Measurements from ENCODE around the gene CSH2.
"Not testable (repeated sequence)": the region's sequence is repeated elsewhere in the genome, so short reads cannot be mapped to it uniquely, and the experiment has no call there.

The CSH2 gene

GRCh38 chr17:63914471-63914870 is 41.0 kb upstream of the CSH2 start:
- H3K27me3 ChIP-seq (ENCODE audit: control insufficient read depth in 1 of 2, insufficient read depth in 2 of 2, low read length in 2 of 2), result peaks cover 0 to 5% of the 10 kb centered on the region in 2 donors
- H3K9me3 ChIP-seq (ENCODE audit: control insufficient read depth in 1 of 2, low read length in 2 of 2), result no peaks in the 10 kb centered on the region

GRCh38 chr17:63911657-63912100 is 38.2 kb upstream of the CSH2 start:
- H3K27me3 ChIP-seq (ENCODE audit: control insufficient read depth in 1 of 2, insufficient read depth in 2 of 2, low read length in 2 of 2), result peaks cover 0 to 3% of the 10 kb centered on the region in 2 donors
- H3K4me1 ChIP-seq (ENCODE audit: control insufficient read depth in 1 of 2, insufficient read depth in 2 of 2, low read length in 2 of 2), result no peaks in the 10 kb centered on the region
- H3K9ac ChIP-seq (ENCODE audit: low read depth in 1 of 2, low read length in 2 of 2), result no peak overlapping the region
- no peaks in the 10 kb centered on the region for H3K9me3 ChIP-seq (ENCODE audit: control insufficient read depth in 1 of 2, low read length in 2 of 2)
- no peak overlapping the region for H3K27ac ChIP-seq (ENCODE audit: low read depth, low read length)
- H3K4me3 ChIP-seq (ENCODE audit: low read depth in 1 of 2, low read length in 2 of 2), result no peak overlapping the region
- H3K36me3 ChIP-seq (ENCODE audit: control insufficient read depth in 1 of 2, insufficient read depth in 2 of 2, low read length in 2 of 2), result no peaks in the 10 kb centered on the region

More at GRCh38 chr17:63914471-63914870, 41.0 kb upstream of the CSH2 start:
- Histone ChIP-seq H3K4me1 (ENCODE audit: control insufficient read depth in 1 of 2, insufficient read depth in 2 of 2, low read length in 2 of 2) (no peaks in the 10 kb centered on the region), H3K36me3 (ENCODE audit: control insufficient read depth in 1 of 2, insufficient read depth in 2 of 2, low read length in 2 of 2) (no peaks in the 10 kb centered on the region), H3K27ac (ENCODE audit: low read depth, low read length) (no peak overlapping the region), H3K9ac (ENCODE audit: low read depth in 1 of 2, low read length in 2 of 2) (no peak overlapping the region), H3K4me3 (ENCODE audit: low read depth in 1 of 2, low read length in 2 of 2) (no peak overlapping the region)

GRCh38 chr17:63911041-63911635 is 37.7 kb upstream of the CSH2 start, which contains the start of gene CSHL1:
TSS of gene CSHL1 (minus strand) at chr17:63911258. CDS start at chr17:63911196, 62 bp downstream.
- Histone ChIP-seq H3K4me1 (ENCODE audit: control insufficient read depth in 1 of 2, insufficient read depth in 2 of 2, low read length in 2 of 2) (no peaks in the 10 kb centered on the region), H3K27me3 (ENCODE audit: control insufficient read depth in 1 of 2, insufficient read depth in 2 of 2, low read length in 2 of 2) (no peaks in the 10 kb centered on the region), H3K9me3 (ENCODE audit: control insufficient read depth in 1 of 2, low read length in 2 of 2) (no peaks in the 10 kb centered on the region)

GRCh38 chr17:63910096-63910495 is 36.6 kb upstream of the CSH2 start:
- no peak overlapping the region for H3K27ac ChIP-seq (ENCODE audit: low read depth, low read length)
- H3K4me3 ChIP-seq (ENCODE audit: low read depth in 1 of 2, low read length in 2 of 2), result no peak overlapping the region
- no peak overlapping the region for H3K9ac ChIP-seq (ENCODE audit: low read depth in 1 of 2, low read length in 2 of 2)
- H3K4me1 ChIP-seq (ENCODE audit: control insufficient read depth in 1 of 2, insufficient read depth in 2 of 2, low read length in 2 of 2), result no peaks in the 10 kb centered on the region
- H3K9me3 ChIP-seq (ENCODE audit: control insufficient read depth in 1 of 2, low read length in 2 of 2), result no peaks in the 10 kb centered on the region
- no peaks in the 10 kb centered on the region for H3K36me3 ChIP-seq (ENCODE audit: control insufficient read depth in 1 of 2, insufficient read depth in 2 of 2, low read length in 2 of 2)
- H3K27me3 ChIP-seq (ENCODE audit: control insufficient read depth in 1 of 2, insufficient read depth in 2 of 2, low read length in 2 of 2), result no peaks in the 10 kb centered on the region

More at GRCh38 chr17:63911041-63911635, 37.7 kb upstream of the CSH2 start, which contains the start of gene CSHL1:
- Histone ChIP-seq H3K4me3 (ENCODE audit: low read depth in 1 of 2, low read length in 2 of 2) (no peak within 1 kb of the TSS), H3K9ac (ENCODE audit: low read depth in 1 of 2, low read length in 2 of 2) (no peak within 1 kb of the TSS), H3K36me3 (ENCODE audit: control insufficient read depth in 1 of 2, insufficient read depth in 2 of 2, low read length in 2 of 2) (no peaks in the 10 kb centered on the region), H3K27ac (ENCODE audit: low read depth, low read length) (no peak within 1 kb of the TSS)

GRCh38 chr17:63909586-63909985 is 36.1 kb upstream of the CSH2 start:
- H3K27me3 ChIP-seq (ENCODE audit: control insufficient read depth in 1 of 2, insufficient read depth in 2 of 2, low read length in 2 of 2); H3K9me3 ChIP-seq (ENCODE audit: control insufficient read depth in 1 of 2, low read length in 2 of 2): not testable (repeated sequence)

GRCh38 chr17:63907161-63907778 is 33.8 kb upstream of the CSH2 start:
- not testable (repeated sequence) for H3K9ac ChIP-seq (ENCODE audit: low read depth in 1 of 2, low read length in 2 of 2); H3K27ac ChIP-seq (ENCODE audit: low read depth, low read length); H3K36me3 ChIP-seq (ENCODE audit: control insufficient read depth in 1 of 2, insufficient read depth in 2 of 2, low read length in 2 of 2); H3K9me3 ChIP-seq (ENCODE audit: control insufficient read depth in 1 of 2, low read length in 2 of 2); H3K27me3 ChIP-seq (ENCODE audit: control insufficient read depth in 1 of 2, insufficient read depth in 2 of 2, low read length in 2 of 2); H3K4me1 ChIP-seq (ENCODE audit: control insufficient read depth in 1 of 2, insufficient read depth in 2 of 2, low read length in 2 of 2); H3K4me3 ChIP-seq (ENCODE audit: low read depth in 1 of 2, low read length in 2 of 2)

More at GRCh38 chr17:63909586-63909985, 36.1 kb upstream of the CSH2 start:
- H3K4me1 ChIP-seq (ENCODE audit: control insufficient read depth in 1 of 2, insufficient read depth in 2 of 2, low read length in 2 of 2); H3K4me3 ChIP-seq (ENCODE audit: low read depth in 1 of 2, low read length in 2 of 2); H3K27ac ChIP-seq (ENCODE audit: low read depth, low read length); H3K9ac ChIP-seq (ENCODE audit: low read depth in 1 of 2, low read length in 2 of 2); H3K36me3 ChIP-seq (ENCODE audit: control insufficient read depth in 1 of 2, insufficient read depth in 2 of 2, low read length in 2 of 2): not testable (repeated sequence)

- H3K4me1 ChIP-seq (ENCODE audit: control insufficient read depth in 1 of 2, insufficient read depth in 2 of 2, low read length in 2 of 2); H3K9me3 ChIP-seq (ENCODE audit: control insufficient read depth in 1 of 2, low read length in 2 of 2); H3K27ac ChIP-seq (ENCODE audit: low read depth, low read length); H3K27me3 ChIP-seq (ENCODE audit: control insufficient read depth in 1 of 2, insufficient read depth in 2 of 2, low read length in 2 of 2); H3K36me3 ChIP-seq (ENCODE audit: control insufficient read depth in 1 of 2, insufficient read depth in 2 of 2, low read length in 2 of 2); H3K9ac ChIP-seq (ENCODE audit: low read depth in 1 of 2, low read length in 2 of 2); H3K4me3 ChIP-seq (ENCODE audit: low read depth in 1 of 2, low read length in 2 of 2): not testable (repeated sequence)
Measured at GRCh38 chr17:63904796-63905195, 31.3 kb upstream of the CSH2 start.

- H3K27me3 ChIP-seq (ENCODE audit: control insufficient read depth in 1 of 2, insufficient read depth in 2 of 2, low read length in 2 of 2); H3K4me3 ChIP-seq (ENCODE audit: low read depth in 1 of 2, low read length in 2 of 2); H3K27ac ChIP-seq (ENCODE audit: low read depth, low read length); H3K4me1 ChIP-seq (ENCODE audit: control insufficient read depth in 1 of 2, insufficient read depth in 2 of 2, low read length in 2 of 2); H3K9me3 ChIP-seq (ENCODE audit: control insufficient read depth in 1 of 2, low read length in 2 of 2); H3K9ac ChIP-seq (ENCODE audit: low read depth in 1 of 2, low read length in 2 of 2); H3K36me3 ChIP-seq (ENCODE audit: control insufficient read depth in 1 of 2, insufficient read depth in 2 of 2, low read length in 2 of 2): not testable (repeated sequence)
Measured at GRCh38 chr17:63903787-63904201, 30.3 kb upstream of the CSH2 start.

- H3K9me3 ChIP-seq (ENCODE audit: control insufficient read depth in 1 of 2, low read length in 2 of 2); H3K27ac ChIP-seq (ENCODE audit: low read depth, low read length); H3K9ac ChIP-seq (ENCODE audit: low read depth in 1 of 2, low read length in 2 of 2); H3K27me3 ChIP-seq (ENCODE audit: control insufficient read depth in 1 of 2, insufficient read depth in 2 of 2, low read length in 2 of 2); H3K4me1 ChIP-seq (ENCODE audit: control insufficient read depth in 1 of 2, insufficient read depth in 2 of 2, low read length in 2 of 2); H3K36me3 ChIP-seq (ENCODE audit: control insufficient read depth in 1 of 2, insufficient read depth in 2 of 2, low read length in 2 of 2); H3K4me3 ChIP-seq (ENCODE audit: low read depth in 1 of 2, low read length in 2 of 2): not testable (repeated sequence)
Measured at GRCh38 chr17:63901971-63902370, 28.5 kb upstream of the CSH2 start.

GRCh38 chr17:63898899-63899798 is 25.7 kb upstream of the CSH2 start:
- H3K27ac ChIP-seq (ENCODE audit: low read depth, low read length); H3K36me3 ChIP-seq (ENCODE audit: control insufficient read depth in 1 of 2, insufficient read depth in 2 of 2, low read length in 2 of 2); H3K27me3 ChIP-seq (ENCODE audit: control insufficient read depth in 1 of 2, insufficient read depth in 2 of 2, low read length in 2 of 2); H3K4me1 ChIP-seq (ENCODE audit: control insufficient read depth in 1 of 2, insufficient read depth in 2 of 2, low read length in 2 of 2); H3K9ac ChIP-seq (ENCODE audit: low read depth in 1 of 2, low read length in 2 of 2); H3K9me3 ChIP-seq (ENCODE audit: control insufficient read depth in 1 of 2, low read length in 2 of 2); H3K4me3 ChIP-seq (ENCODE audit: low read depth in 1 of 2, low read length in 2 of 2): not testable (repeated sequence)
